Glutamatergic neuron (in vitro differentiated cells): ENCODE data around the gene KCTD16. TPM values are rescaled to one million over a fixed set of nuclear protein-coding genes. Genes with fewer than 3 reads are reported as not detected.

Source experiments
- DNase-seq: peaks from one replicate; pipeline ENCODE4 v3.0.0; 2022
- H3K27ac Mint-ChIP-seq: one replicate; pipeline ENCODE4 v1.8.0; 2020; ENCODE audit warnings: mild to moderate bottlenecking, mixed read lengths, inconsistent platforms; ENCODE audit not compliant: unreplicated experiment
- H3K27me3 Mint-ChIP-seq: one replicate; pipeline ENCODE4 v1.8.0; 2020; ENCODE audit warnings: mild to moderate bottlenecking, moderate library complexity, mixed read lengths, inconsistent platforms; ENCODE audit not compliant: unreplicated experiment
- H3K36me3 Mint-ChIP-seq: one replicate; pipeline ENCODE4 v1.8.0; 2020; ENCODE audit warnings: mild to moderate bottlenecking, mixed read lengths, inconsistent platforms; ENCODE audit not compliant: unreplicated experiment
- H3K4me1 Mint-ChIP-seq: one replicate; pipeline ENCODE4 v1.8.0; 2020; ENCODE audit warnings: mild to moderate bottlenecking, low read depth, mixed read lengths, inconsistent platforms; ENCODE audit not compliant: unreplicated experiment
- H3K4me3 Mint-ChIP-seq: one replicate; pipeline ENCODE4 v1.8.0; 2020; ENCODE audit warnings: mild to moderate bottlenecking, mixed read lengths, inconsistent platforms; ENCODE audit not compliant: unreplicated experiment
- H3K9me3 Mint-ChIP-seq: one replicate; pipeline ENCODE4 v1.8.0; 2020; ENCODE audit warnings: mild to moderate bottlenecking, moderate library complexity, mixed read lengths, inconsistent platforms; ENCODE audit not compliant: unreplicated experiment
- CTCF ChIP-seq: fragments of 200-600 bp; sonication (generic); IDR thresholded peaks from one replicate; pipeline ENCODE4 v1.5.0; 2021; ENCODE audit not compliant: partially characterized antibody, unreplicated experiment
- total RNA-seq: library from RNA; stranded (reverse); fragmentation: NEBNext Ultra II Directional; extraction: Animal tissue kit (Norgen Biotek cat#: 25700); gene quantifications from one replicate; pipeline ENCODE4 v1.2.1, GENCODE V29; 2021; ENCODE audit not compliant: unreplicated experiment

The KCTD16 gene
- total RNA-seq, 1 donor from 2014 or later, result 16.9 TPM

DNA sequence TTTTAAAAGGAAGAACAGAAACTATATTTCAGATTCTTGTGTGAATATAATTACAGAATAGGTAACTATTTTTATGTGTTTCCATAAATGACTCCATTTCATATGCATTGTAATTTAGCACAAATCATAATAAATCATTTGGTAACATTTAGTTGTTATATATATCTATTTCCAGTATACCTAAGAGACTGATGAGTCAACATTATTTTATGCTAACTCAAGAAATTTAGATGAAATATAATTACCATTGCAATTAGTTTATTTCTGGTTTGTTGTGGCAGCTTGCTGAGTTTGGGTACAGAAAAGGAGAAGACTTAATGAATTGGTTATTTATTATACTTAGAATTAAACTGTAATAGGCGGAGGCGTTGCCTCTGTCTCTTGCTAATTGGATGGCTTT is 314.9 kb downstream of the KCTD16 start:
- Mint-ChIP-seq H3K27me3 (no peaks in the 10 kb centered on the region), H3K9me3 (no peaks in the 10 kb centered on the region), H3K4me1 (peaks cover 14% of the 10 kb centered on the region), H3K36me3 (peaks cover 4% of the 10 kb centered on the region), H3K4me3 (no peak overlapping the region), H3K27ac (no peak overlapping the region)
- no peak for TF ChIP-seq CTCF
- no peak for DNase-seq

DNA sequence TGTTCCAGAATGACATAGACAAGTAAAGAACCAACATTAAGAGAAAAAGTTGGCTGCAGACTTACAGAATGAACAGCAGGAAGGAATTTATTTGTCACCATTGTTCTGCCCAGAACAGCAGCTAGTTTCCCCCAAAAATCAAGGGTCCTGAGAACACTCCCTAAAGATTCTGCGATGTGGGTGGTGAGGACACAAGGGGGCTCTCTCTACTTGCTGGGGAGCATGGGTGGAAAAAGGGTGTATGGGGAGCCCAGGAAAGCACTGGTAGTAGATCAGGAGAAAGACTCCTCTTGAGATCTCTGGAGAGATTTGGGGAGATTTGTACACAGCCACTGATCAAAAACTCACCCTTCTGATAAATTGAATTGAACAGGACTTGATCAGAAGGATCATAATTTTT is 316.5 kb downstream of the KCTD16 start:
- no peak for DNase-seq
- H3K27ac Mint-ChIP-seq, result peak overlapping the region; percentile 68
- no peaks in the 10 kb centered on the region for H3K27me3 Mint-ChIP-seq
- no peak for TF ChIP-seq CTCF
- H3K9me3 Mint-ChIP-seq, result no peaks in the 10 kb centered on the region
- peak overlapping the region; percentile 66 for H3K4me3 Mint-ChIP-seq
- peaks cover 14% of the 10 kb centered on the region for H3K4me1 Mint-ChIP-seq
- H3K36me3 Mint-ChIP-seq, result peaks cover 4% of the 10 kb centered on the region

DNA sequence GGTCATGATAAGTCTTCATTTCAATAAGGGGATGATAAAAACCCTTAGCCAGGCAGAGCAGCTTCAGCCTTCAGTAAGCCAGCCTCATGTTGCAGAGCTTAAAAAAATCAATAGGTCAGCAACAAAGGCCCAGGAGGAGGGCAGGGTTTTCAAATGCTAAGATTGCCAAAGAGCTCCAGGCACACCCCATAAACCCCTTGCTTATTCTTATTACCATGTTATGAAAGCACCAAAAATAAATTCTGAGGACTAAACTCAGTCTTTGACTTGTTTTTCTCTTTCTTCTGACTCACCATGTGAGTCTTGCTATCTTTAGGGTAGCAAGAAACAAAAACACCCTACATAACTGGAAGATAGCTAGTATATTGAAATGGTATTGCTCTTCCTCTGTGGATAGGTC is 317.1 kb downstream of the KCTD16 start:
- peaks cover 4% of the 10 kb centered on the region for H3K36me3 Mint-ChIP-seq
- TF ChIP-seq CTCF, result no peak
- no peaks in the 10 kb centered on the region for H3K27me3 Mint-ChIP-seq
- DNase-seq, result no peak
- H3K4me1 Mint-ChIP-seq, result peaks cover 14% of the 10 kb centered on the region
- peak overlapping the region; percentile 68 for H3K27ac Mint-ChIP-seq
- no peaks in the 10 kb centered on the region for H3K9me3 Mint-ChIP-seq
- H3K4me3 Mint-ChIP-seq, result peak overlapping the region; percentile 66

DNA sequence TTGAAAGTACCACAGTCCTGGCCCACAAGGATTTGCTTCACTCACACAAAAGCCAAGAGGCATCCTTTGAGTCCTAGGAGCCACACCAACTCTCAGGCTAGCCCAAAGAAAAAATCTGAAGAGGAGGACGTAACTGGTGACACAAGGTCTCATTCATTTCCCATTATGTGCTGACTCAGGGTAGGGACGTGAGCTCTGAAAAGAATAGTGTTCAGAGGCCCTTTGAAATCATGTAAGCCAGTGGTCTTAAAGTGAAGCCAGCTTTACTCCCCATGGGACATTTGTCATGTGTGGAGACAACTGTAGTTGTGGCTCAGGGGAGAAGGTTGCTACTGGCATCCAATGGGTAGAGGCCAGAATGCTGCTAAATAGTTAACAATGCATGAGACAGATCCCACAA is 332.4 kb downstream of the KCTD16 start:
- no peak overlapping the region for H3K27ac Mint-ChIP-seq
- no peak for DNase-seq
- no peak for TF ChIP-seq CTCF
- no peak overlapping the region for H3K4me3 Mint-ChIP-seq
- no peaks in the 10 kb centered on the region for H3K9me3 Mint-ChIP-seq
- peaks cover 2% of the 10 kb centered on the region for H3K27me3 Mint-ChIP-seq
- H3K4me1 Mint-ChIP-seq, result peaks cover 13% of the 10 kb centered on the region
- H3K36me3 Mint-ChIP-seq, result no peaks in the 10 kb centered on the region

- Mint-ChIP-seq H3K36me3 (no peaks in the 10 kb centered on the region), H3K4me1 (peaks cover 13% of the 10 kb centered on the region), H3K27me3 (peaks cover 2% of the 10 kb centered on the region), H3K4me3 (no peak overlapping the region), H3K27ac (no peak overlapping the region), H3K9me3 (no peaks in the 10 kb centered on the region)
- TF ChIP-seq CTCF, result no peak
- no peak for DNase-seq
These were observed 334.4 kb downstream of the KCTD16 start for GRCh38 chr5:144504929-144505577.
